Measurements from ENCODE around the gene FHL2. TPM values are rescaled to one million over a fixed set of nuclear protein-coding genes. Genes with fewer than 3 reads are reported as not detected.

FHL2 gene
- total and polyA plus RNA-seq, 2 of the 13 experiments (the other 11 are each of a cell fraction or from before 2014, with no cell fraction given): 1.9 to 74.8 TPM

DNA sequence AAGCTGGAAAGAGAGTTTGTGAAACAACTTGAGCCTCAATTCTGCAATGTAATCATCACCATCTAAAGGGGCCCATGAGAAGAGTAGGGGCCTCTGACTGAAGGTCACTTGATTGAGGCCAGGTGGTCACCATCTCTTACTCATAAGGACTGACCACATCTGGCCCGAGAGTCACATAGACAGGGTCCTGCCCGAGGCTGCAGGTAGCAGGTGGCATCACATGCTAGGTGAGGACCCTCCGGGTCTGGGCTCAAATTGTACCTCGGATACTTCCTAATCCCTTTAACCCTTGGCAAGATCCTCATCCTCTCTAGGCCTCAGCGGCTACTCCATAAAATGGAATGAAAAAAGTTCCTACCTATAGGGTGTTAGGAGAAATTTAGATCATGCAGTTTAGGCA, 16.7 kb downstream of the FHL2 start:
- no peak overlapping the region for H3K4me2 ChIP-seq (ENCODE audit: low read depth, low read length)
- WGBS (ENCODE audit: low lambda C conversion rate): 91% methylated on average over 4 of the region's 5 CpGs
- no peak overlapping the region for H3K9ac ChIP-seq (ENCODE audit: insufficient read depth, low read depth, low read length)
- no peaks in the 10 kb centered on the region for H4K20me1 ChIP-seq (ENCODE audit: insufficient read depth, low read length)
- CTCF ChIA-PET (ENCODE audit: low intra/inter-chr PET ratio, low total read pairs): no interaction called here
- H3K9me3 ChIP-seq (ENCODE audit: low read length): no peaks in the 10 kb centered on the region
- POLR2A ChIA-PET: no interaction called here
- H3K27me3 ChIP-seq (ENCODE audit: control insufficient read depth in 1 of 2, insufficient read depth in 2 of 2, low read length in 2 of 2): no peaks in the 10 kb centered on the region
- no TSS peak for BruUV-seq (replicated peaks)
- H3K79me2 ChIP-seq (ENCODE audit: insufficient read depth, low read length): no peaks in the 10 kb centered on the region
- peaks cover 25% of the 10 kb centered on the region for H3K4me1 ChIP-seq (ENCODE audit: insufficient read depth, low read length)
- in situ Hi-C loops (cut with HindIII; ENCODE audit: extremely low pct_ligation_motif_present, low pct_unique_long_range_greater_than_20kb): no loop called here
- H3K4me3 ChIP-seq (replicated peaks in 1 of 3; ENCODE audit: insufficient read depth in 1 of 3, low read depth in 2 of 3, low read length in 3 of 3): no peak overlapping the region
- DNase-seq (ENCODE audit: low spot score): no peak
- intact Hi-C loops (cut with micrococcal nuclease; ENCODE audit: unreplicated experiment): no loop called here
- no peak overlapping the region for H3K27ac ChIP-seq (ENCODE audit: extremely low read length, insufficient read depth, low read length)
- TF ChIP-seq HMG20B (CRISPR knock-in tag; conservative IDR thresholded peaks at IDR 0.05) (no peak), ZNF75D (CRISPR knock-in tag; IDR thresholded peaks at IDR 0.05; ENCODE audit: borderline replicate concordance) (no peak), ZNF44 (CRISPR knock-in tag; IDR thresholded peaks at IDR 0.05) (no peak), MYNN (CRISPR knock-in tag; IDR thresholded peaks at IDR 0.05; ENCODE audit: low read depth) (no peak), GTF3A (CRISPR knock-in tag; conservative IDR thresholded peaks at IDR 0.05) (no peak), MXI1 (IDR thresholded peaks at IDR 0.05; ENCODE audit: borderline replicate concordance, low read depth, low read length) (no peak), SALL2 (CRISPR knock-in tag; IDR thresholded peaks at IDR 0.05) (no peak), KDM3A (CRISPR knock-in tag; IDR thresholded peaks at IDR 0.05; ENCODE audit: low read depth) (no peak), SATB2 (CRISPR knock-in tag; IDR thresholded peaks at IDR 0.05) (no peak), MTA1 (CRISPR knock-in tag; IDR thresholded peaks at IDR 0.05; ENCODE audit: borderline replicate concordance) (no peak), FOXK2 (IDR thresholded peaks at IDR 0.05) (no peak), ZNF737 (CRISPR knock-in tag; IDR thresholded peaks at IDR 0.05; ENCODE audit: borderline replicate concordance) (no peak)
- TF ChIP-seq, protein P1, sequence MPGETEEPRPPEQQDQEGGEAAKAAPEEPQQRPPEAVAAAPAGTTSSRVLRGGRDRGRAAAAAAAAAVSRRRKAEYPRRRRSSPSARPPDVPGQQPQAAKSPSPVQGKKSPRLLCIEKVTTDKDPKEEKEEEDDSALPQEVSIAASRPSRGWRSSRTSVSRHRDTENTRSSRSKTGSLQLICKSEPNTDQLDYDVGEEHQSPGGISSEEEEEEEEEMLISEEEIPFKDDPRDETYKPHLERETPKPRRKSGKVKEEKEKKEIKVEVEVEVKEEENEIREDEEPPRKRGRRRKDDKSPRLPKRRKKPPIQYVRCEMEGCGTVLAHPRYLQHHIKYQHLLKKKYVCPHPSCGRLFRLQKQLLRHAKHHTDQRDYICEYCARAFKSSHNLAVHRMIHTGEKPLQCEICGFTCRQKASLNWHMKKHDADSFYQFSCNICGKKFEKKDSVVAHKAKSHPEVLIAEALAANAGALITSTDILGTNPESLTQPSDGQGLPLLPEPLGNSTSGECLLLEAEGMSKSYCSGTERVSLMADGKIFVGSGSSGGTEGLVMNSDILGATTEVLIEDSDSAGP (CRISPR knock-in tag; IDR thresholded peaks at IDR 0.05; ENCODE audit: borderline replicate concordance): no peak
- TF ChIP-seq, protein P2, sequence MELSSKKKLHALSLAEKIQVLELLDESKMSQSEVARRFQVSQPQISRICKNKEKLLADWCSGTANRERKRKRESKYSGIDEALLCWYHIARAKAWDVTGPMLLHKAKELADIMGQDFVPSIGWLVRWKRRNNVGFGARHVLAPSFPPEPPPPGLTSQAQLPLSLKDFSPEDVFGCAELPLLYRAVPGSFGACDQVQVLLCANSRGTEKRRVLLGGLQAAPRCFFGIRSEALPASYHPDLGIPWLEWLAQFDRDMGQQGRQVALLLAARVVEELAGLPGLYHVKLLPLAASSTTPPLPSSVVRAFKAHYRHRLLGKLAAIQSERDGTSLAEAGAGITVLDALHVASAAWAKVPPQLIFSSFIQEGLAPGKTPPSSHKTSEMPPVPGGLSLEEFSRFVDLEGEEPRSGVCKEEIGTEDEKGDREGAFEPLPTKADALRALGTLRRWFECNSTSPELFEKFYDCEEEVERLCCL (CRISPR knock-in tag; IDR thresholded peaks at IDR 0.05; ENCODE audit: borderline replicate concordance): no peak
- TF ChIP-seq, protein P3, sequence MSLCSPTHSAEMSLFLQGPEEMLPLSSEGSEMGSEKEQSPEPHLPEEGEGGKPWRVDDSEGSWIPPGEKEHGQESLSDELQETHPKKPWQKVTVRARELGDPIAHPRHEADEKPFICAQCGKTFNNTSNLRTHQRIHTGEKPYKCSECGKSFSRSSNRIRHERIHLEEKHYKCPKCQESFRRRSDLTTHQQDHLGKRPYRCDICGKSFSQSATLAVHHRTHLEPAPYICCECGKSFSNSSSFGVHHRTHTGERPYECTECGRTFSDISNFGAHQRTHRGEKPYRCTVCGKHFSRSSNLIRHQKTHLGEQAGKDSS (CRISPR knock-in tag; IDR thresholded peaks at IDR 0.05; ENCODE audit: borderline replicate concordance, low read depth): no peak
- no peak for ATAC-seq
- peaks cover 9 to 14% of the 10 kb centered on the region in 2 experiments; a peak in 4 of 5 replicates for H3K36me3 ChIP-seq (replicated peaks in 1 of 2; ENCODE audit: control insufficient read depth in 1 of 2, insufficient read depth in 2 of 2, low read length in 2 of 2)
- FAIRE-seq: no peak
- H2AFZ ChIP-seq (ENCODE audit: low read length): no peak overlapping the region

Data from HepG2 (cell line).